HepG2 (cell line): ENCODE measurements around the gene HDAC5. TPM values are rescaled to one million over a fixed set of nuclear protein-coding genes. Genes with fewer than 3 reads are reported as not detected.

Experiments
- ATAC-seq: fragments of 200-7000 bp; cut with Tn5 transposase; 3 replicates; pipeline ENCODE4 v1.9.1; 2020; ENCODE audit warnings: mild to moderate bottlenecking, moderate library complexity
- BruUV-seq: library from RNA; stranded (reverse); fragments of 400-500 nt; replicated peaks from 2 replicates; lab custom pipeline; 2021; lab: Mats Ljungman, UMichigan
- CTCF ChIA-PET: fragments of 300-600 bp; formaldehyde crosslinking; extraction: SDS; loops from one replicate; lab custom pipeline; 2021; ENCODE audit warnings: low total read pairs, inconsistent platforms, low intra/inter-chr PET ratio; lab: Yijun Ruan, JAX
- POLR2A ChIA-PET: fragments of 350-600 bp; sonication (Branson Sonifier 250); formaldehyde crosslinking; loops from one replicate; lab custom pipeline; 2020; ENCODE audit warnings: antibody characterized with exemption, inconsistent platforms; lab: Yijun Ruan, JAX
- DNase-seq: peaks from one replicate; pipeline ENCODE4 v3.0.0-alpha.2; 2015; ENCODE audit warnings: low spot score
- FAIRE-seq: peaks from 3 replicates; lab custom pipeline; 2011; peaks lifted over from hg19 to GRCh38; lab: Jason Lieb, UNC
- H2AFZ ChIP-seq: one replicate; pipeline ENCODE4 v1.6.1; 2011; ENCODE audit warnings: low read length, inconsistent platforms
- H3K27ac ChIP-seq: fragments of 300-600 bp; 3 replicates; pipeline ENCODE4 v1.8.0; 2011; ENCODE audit warnings: mixed run types, mild to moderate bottlenecking, mixed read lengths, low read length, inconsistent platforms; ENCODE audit not compliant: insufficient read depth; ENCODE audit errors: extremely low read length
- H3K27me3 ChIP-seq, 2 experiments: fragments of 200-600 bp in 1 of 2; 2 replicates in 1 of 2; 3 replicates in 1 of 2; pipeline versions ENCODE4 v1.6.0 to v1.8.0; 2011; ENCODE audit warnings: low read length in 2 of 2, mild to moderate bottlenecking in 2 of 2, moderate library complexity in 2 of 2, inconsistent platforms in 1 of 2; ENCODE audit not compliant: insufficient read depth in 2 of 2, control insufficient read depth in 1 of 2
- H3K36me3 ChIP-seq, 2 experiments: fragments of 200-600 bp in 1 of 2; replicated peaks in 1 of 2; 2 replicates in 1 of 2; 3 replicates in 1 of 2; pipeline versions ENCODE4 v1.5.1 to v1.8.0; 2011; ENCODE audit warnings: low read length in 2 of 2, inconsistent platforms in 1 of 2; ENCODE audit not compliant: insufficient read depth in 2 of 2, control insufficient read depth in 1 of 2
- H3K4me1 ChIP-seq: 2 replicates; pipeline ENCODE4 v1.5.1; 2012; ENCODE audit warnings: low read length, inconsistent platforms; ENCODE audit not compliant: insufficient read depth
- H3K4me2 ChIP-seq: 2 replicates; pipeline ENCODE4 v1.6.0; 2011; ENCODE audit warnings: low read depth, low read length, inconsistent platforms
- H3K4me3 ChIP-seq, 3 experiments: fragments of 200-600 bp in 1 of 3; sonication (generic), shearing (Covaris generic) in 1 of 3; replicated peaks in 1 of 3; 2 replicates each; pipeline ENCODE4 v1.5.1; 2011 to 2016; ENCODE audit warnings: low read length in 3 of 3, inconsistent platforms in 2 of 3, low read depth in 2 of 3, mild to moderate bottlenecking in 2 of 3, control low read depth in 1 of 3, mixed read lengths in 1 of 3; ENCODE audit not compliant: insufficient read depth in 1 of 3
- H3K79me2 ChIP-seq: one replicate; pipeline ENCODE4 v1.6.1; 2011; ENCODE audit warnings: low read length, inconsistent platforms; ENCODE audit not compliant: insufficient read depth
- H3K9ac ChIP-seq: 2 replicates; pipeline ENCODE4 v1.6.0; 2011; ENCODE audit warnings: mild to moderate bottlenecking, low read depth, low read length, inconsistent platforms; ENCODE audit not compliant: insufficient read depth
- H3K9me3 ChIP-seq: 2 replicates; pipeline ENCODE4 v1.5.1; 2012; ENCODE audit warnings: mild to moderate bottlenecking, low read length
- H4K20me1 ChIP-seq: 2 replicates; pipeline ENCODE4 v1.6.0; 2011; ENCODE audit warnings: inconsistent platforms, mild to moderate bottlenecking, low read length, moderate library complexity; ENCODE audit not compliant: insufficient read depth
- CEBPB ChIP-seq: IDR thresholded peaks from 2 replicates; pipeline ENCODE4 v1.6.1; 2011; ENCODE audit warnings: low read depth, low read length, improper control_type of control experiment, borderline replicate concordance
- IKZF1 ChIP-seq: fragments of 450-650 bp; IDR thresholded peaks from 2 replicates; pipeline ENCODE4 v1.7.1; 2016
- KAT7 ChIP-seq: IDR thresholded peaks from 2 replicates; pipeline ENCODE4 v1.6.1; 2018; ENCODE audit warnings: borderline replicate concordance, missing compliant biosample characterization
- SAP130 ChIP-seq: IDR thresholded peaks from 2 replicates; pipeline ENCODE4 v1.6.1; 2016; ENCODE audit warnings: low read depth
- SRSF4 ChIP-seq: fragments of 200-400 bp; formaldehyde crosslinking; IDR thresholded peaks from one replicate; pipeline ENCODE4 v1.6.1; 2018; ENCODE audit warnings: mild to moderate bottlenecking, low read depth, low read length, moderate library complexity; ENCODE audit not compliant: poor library complexity, severe bottlenecking
- TSC22D2 ChIP-seq: sonication (generic); formaldehyde crosslinking; IDR thresholded peaks from 2 replicates; pipeline ENCODE4 v1.5.1; 2020; ENCODE audit warnings: missing genetic modification reagents, mild to moderate bottlenecking, borderline replicate concordance
- ZFX ChIP-seq: sonication (generic); formaldehyde crosslinking; IDR thresholded peaks from 2 replicates; pipeline ENCODE4 v1.4.0; 2020; ENCODE audit warnings: mild to moderate bottlenecking, low read depth, missing genetic modification reagents, moderate library complexity
- WGBS: methylation state at CpG from one replicate; pipeline ENCODE4 v1.1.6; 2017; ENCODE audit warnings: low lambda C conversion rate; 5-methylcytosine and 5-hydroxymethylcytosine counted together
- in situ Hi-C: cut with HindIII; loops from 2 replicates; pipeline ENCODE4 v1.10.0; 2017; ENCODE audit warnings: low pct_unique_long_range_greater_than_20kb; ENCODE audit not compliant: extremely low pct_ligation_motif_present
- intact Hi-C: fragments of 100-400 bp; cut with micrococcal nuclease; formaldehyde crosslinking; loops from one replicate; pipeline ENCODE4 v1.10.0; 2022; ENCODE audit not compliant: unreplicated experiment
- polyA plus RNA-seq, 8 experiments: library from polyadenylated mRNA; depleted of rRNA in 3 of 8; stranded (reverse) in 7 of 8; unstranded in 1 of 8; fragments of >200 nt; fragmentation: Illumina TruSeq in 4 of 8; extraction: Trizol in 4 of 8; gene quantifications; 2 replicates each; pipeline versions ENCODE4 v1.2.1 to v1.2.3, GENCODE V29; 2011 to 2016; ENCODE audit warnings: low read depth in 4 of 8, missing spikeins in 1 of 8, mixed read lengths in 1 of 8; ENCODE audit not compliant: insufficient read depth in 1 of 8
- total RNA-seq, 5 experiments: library from RNA; depleted of rRNA; stranded (reverse); fragments of >200 nt; fragmentation: Illumina TruSeq; extraction: Trizol; gene quantifications; 2 replicates each; pipeline ENCODE4 v1.2.3, GENCODE V29; 2016; ENCODE audit warnings: low read depth in 1 of 5
- TF ChIP-seq, protein P1 (sequence below): sonication (generic); formaldehyde crosslinking; IDR thresholded peaks from 2 replicates; pipeline ENCODE4 v1.5.0; 2020; ENCODE audit warnings: mild to moderate bottlenecking, missing genetic modification reagents, moderate library complexity
- TF ChIP-seq, protein P2 (sequence below): sonication (generic); formaldehyde crosslinking; IDR thresholded peaks from 2 replicates; pipeline ENCODE4 v1.5.1; 2020; ENCODE audit warnings: mild to moderate bottlenecking, missing genetic modification reagents, borderline replicate concordance
- TF ChIP-seq, protein P3 (sequence below): sonication (generic); formaldehyde crosslinking; IDR thresholded peaks from 2 replicates; pipeline ENCODE4 v1.4.0; 2020; ENCODE audit warnings: mild to moderate bottlenecking, missing genetic modification reagents

HDAC5 gene
- total and polyA plus RNA-seq, 2 of the 13 experiments (the other 11 are each of a cell fraction or from before 2014, with no cell fraction given) = 46.4 to 85.4 TPM

DNA sequence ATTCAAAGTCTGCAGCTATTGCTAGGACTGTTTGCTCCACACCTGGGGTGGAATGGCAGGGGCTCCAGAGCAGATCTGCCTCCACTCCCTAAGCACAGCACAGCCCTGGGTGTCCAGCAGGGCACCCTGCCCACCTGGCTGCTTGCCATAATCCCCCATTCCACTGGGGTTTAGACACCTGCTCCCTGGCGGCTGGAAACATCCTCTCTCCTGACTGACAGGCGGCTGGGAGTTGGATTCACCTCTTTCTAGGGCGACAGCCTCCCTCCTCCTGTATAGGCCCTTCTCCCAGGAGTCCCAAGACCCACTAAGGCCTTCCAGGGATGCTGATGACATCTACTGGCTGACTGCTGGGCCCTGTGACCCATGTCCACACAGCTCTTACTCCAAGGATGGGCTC lies 18.0 kb downstream of the HDAC5 start (continued):
- TF ChIP-seq, protein P1, sequence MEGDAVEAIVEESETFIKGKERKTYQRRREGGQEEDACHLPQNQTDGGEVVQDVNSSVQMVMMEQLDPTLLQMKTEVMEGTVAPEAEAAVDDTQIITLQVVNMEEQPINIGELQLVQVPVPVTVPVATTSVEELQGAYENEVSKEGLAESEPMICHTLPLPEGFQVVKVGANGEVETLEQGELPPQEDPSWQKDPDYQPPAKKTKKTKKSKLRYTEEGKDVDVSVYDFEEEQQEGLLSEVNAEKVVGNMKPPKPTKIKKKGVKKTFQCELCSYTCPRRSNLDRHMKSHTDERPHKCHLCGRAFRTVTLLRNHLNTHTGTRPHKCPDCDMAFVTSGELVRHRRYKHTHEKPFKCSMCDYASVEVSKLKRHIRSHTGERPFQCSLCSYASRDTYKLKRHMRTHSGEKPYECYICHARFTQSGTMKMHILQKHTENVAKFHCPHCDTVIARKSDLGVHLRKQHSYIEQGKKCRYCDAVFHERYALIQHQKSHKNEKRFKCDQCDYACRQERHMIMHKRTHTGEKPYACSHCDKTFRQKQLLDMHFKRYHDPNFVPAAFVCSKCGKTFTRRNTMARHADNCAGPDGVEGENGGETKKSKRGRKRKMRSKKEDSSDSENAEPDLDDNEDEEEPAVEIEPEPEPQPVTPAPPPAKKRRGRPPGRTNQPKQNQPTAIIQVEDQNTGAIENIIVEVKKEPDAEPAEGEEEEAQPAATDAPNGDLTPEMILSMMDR (CRISPR knock-in tag) = peak; percentile 31; the same call in 1 of the 2 replicates

DNA sequence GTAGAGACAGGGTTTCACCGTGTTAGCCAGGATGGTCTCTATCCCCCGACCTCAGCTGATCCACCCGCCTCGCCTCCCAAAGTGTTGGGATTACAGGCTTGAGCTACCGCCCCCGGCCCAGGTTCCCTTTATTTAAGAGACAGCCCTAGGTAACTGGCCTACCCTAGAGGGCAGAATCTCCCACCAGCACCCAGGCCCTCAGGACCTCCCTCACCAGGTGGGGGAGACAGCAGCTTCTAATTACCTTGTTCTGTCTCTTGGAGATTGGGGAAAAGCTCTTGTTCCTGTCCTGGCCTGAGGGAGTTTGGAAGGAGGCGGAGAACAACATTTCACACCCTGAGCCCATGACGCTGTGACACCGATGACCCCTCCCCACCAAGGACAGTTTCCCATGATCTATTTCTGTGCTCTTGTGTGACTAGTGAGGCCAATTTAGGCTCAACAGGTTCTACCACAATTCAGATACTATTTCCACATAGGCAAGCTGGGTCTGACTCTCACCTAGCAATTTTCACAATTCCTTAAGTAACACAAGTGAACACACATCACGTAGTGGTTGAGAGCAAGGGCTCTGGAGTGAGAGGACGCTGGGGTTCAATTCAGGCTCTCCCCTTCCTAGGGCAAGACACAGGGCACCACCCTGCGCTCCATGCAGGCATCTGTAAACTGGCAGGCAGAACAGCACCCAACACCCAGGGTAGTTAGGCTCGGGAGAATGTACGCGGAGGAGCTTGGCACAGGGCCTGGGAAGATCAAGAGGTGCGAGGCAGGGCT lies 20.4 kb downstream of the HDAC5 start:
- 79% methylated on average over 16 of the region's 16 CpGs for WGBS
- CTCF ChIA-PET = no interaction called here
- Histone ChIP-seq H3K79me2 (peaks cover 52% of the 10 kb centered on the region), H3K4me1 (peaks cover 81% of the 10 kb centered on the region), H3K9me3 (no peaks in the 10 kb centered on the region), H3K36me3 (peaks cover 0 to 2% of the 10 kb centered on the region in 2 experiments; a peak in 4 of 5 replicates), H3K27me3 (no peaks in the 10 kb centered on the region), H3K9ac (peak overlapping the region; percentile 3; the same call in 1 of the 2 replicates), H3K4me3 (no peak overlapping the region), H3K4me2 (peak overlapping the region; percentile 48; the same call in 1 of the 2 replicates), H2AFZ (no peak overlapping the region), H4K20me1 (peaks cover 5% of the 10 kb centered on the region; the same call in 1 of the 2 replicates), H3K27ac (peak overlapping the region; percentile 79)
- in situ Hi-C loops = no loop called here
- POLR2A ChIA-PET = interaction anchor here (1.4 to 2.9 kb wide), 4 partner anchors 8 to 37 kb away, joined by 3 to 14 read pairs (median 6); partner anchors contain the start of gene HDAC5
- BruUV-seq = TSS peak; percentile 40
- ATAC-seq = peak; percentile 3; the same call in 1 of the 3 replicates
- DNase-seq = no peak
- FAIRE-seq = peak; percentile 44
- intact Hi-C loops = no loop called here
- TF ChIP-seq IKZF1 (no peak), SAP130 (CRISPR knock-in tag) (no peak), ZFX (CRISPR knock-in tag) (peak; percentile 22; the same call in 1 of the 2 replicates), SRSF4 (no peak), KAT7 (CRISPR knock-in tag) (no peak), TSC22D2 (CRISPR knock-in tag) (no peak), CEBPB (no peak)
- TF ChIP-seq, protein P2, sequence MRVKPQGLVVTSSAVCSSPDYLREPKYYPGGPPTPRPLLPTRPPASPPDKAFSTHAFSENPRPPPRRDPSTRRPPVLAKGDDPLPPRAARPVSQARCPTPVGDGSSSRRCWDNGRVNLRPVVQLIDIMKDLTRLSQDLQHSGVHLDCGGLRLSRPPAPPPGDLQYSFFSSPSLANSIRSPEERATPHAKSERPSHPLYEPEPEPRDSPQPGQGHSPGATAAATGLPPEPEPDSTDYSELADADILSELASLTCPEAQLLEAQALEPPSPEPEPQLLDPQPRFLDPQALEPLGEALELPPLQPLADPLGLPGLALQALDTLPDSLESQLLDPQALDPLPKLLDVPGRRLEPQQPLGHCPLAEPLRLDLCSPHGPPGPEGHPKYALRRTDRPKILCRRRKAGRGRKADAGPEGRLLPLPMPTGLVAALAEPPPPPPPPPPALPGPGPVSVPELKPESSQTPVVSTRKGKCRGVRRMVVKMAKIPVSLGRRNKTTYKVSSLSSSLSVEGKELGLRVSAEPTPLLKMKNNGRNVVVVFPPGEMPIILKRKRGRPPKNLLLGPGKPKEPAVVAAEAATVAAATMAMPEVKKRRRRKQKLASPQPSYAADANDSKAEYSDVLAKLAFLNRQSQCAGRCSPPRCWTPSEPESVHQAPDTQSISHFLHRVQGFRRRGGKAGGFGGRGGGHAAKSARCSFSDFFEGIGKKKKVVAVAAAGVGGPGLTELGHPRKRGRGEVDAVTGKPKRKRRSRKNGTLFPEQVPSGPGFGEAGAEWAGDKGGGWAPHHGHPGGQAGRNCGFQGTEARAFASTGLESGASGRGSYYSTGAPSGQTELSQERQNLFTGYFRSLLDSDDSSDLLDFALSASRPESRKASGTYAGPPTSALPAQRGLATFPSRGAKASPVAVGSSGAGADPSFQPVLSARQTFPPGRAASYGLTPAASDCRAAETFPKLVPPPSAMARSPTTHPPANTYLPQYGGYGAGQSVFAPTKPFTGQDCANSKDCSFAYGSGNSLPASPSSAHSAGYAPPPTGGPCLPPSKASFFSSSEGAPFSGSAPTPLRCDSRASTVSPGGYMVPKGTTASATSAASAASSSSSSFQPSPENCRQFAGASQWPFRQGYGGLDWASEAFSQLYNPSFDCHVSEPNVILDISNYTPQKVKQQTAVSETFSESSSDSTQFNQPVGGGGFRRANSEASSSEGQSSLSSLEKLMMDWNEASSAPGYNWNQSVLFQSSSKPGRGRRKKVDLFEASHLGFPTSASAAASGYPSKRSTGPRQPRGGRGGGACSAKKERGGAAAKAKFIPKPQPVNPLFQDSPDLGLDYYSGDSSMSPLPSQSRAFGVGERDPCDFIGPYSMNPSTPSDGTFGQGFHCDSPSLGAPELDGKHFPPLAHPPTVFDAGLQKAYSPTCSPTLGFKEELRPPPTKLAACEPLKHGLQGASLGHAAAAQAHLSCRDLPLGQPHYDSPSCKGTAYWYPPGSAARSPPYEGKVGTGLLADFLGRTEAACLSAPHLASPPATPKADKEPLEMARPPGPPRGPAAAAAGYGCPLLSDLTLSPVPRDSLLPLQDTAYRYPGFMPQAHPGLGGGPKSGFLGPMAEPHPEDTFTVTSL = no peak
- TF ChIP-seq, protein P3, sequence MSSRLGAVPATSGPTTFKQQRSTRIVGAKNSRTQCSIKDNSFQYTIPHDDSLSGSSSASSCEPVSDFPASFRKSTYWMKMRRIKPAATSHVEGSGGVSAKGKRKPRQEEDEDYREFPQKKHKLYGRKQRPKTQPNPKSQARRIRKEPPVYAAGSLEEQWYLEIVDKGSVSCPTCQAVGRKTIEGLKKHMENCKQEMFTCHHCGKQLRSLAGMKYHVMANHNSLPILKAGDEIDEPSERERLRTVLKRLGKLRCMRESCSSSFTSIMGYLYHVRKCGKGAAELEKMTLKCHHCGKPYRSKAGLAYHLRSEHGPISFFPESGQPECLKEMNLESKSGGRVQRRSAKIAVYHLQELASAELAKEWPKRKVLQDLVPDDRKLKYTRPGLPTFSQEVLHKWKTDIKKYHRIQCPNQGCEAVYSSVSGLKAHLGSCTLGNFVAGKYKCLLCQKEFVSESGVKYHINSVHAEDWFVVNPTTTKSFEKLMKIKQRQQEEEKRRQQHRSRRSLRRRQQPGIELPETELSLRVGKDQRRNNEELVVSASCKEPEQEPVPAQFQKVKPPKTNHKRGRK (CRISPR knock-in tag) = no peak
